ENCODE measurements around the gene SNX15.

- TF ChIP-seq CTCF (IDR thresholded peaks at IDR 0.05; ENCODE audit: insufficient read depth, low read length), result no peak
- TF ChIP-seq POLR2AphosphoS5 (IDR thresholded peaks at IDR 0.05; ENCODE audit: low read depth), result no peak
These were observed 58.2 kb downstream of the SNX15 start for GRCh38 chr11:65085446-65085845.

Data from HL-60 (cell line).